ENCODE results near the gene ORC6. TPM values are rescaled to one million over a fixed set of nuclear protein-coding genes. Genes with fewer than 3 reads are reported as not detected.

ORC6 gene
- total and polyA plus RNA-seq, 8 donors: 0.58 to 8.3 (median 3.8) TPM; not detected in 1

GRCh38 chr16:46719528-46719927, 30.1 kb downstream of the ORC6 start:
- no peak for DNase-seq
- H3K27ac ChIP-seq: no peak overlapping the region
- H3K27me3 ChIP-seq: no peaks in the 10 kb centered on the region
- intact Hi-C loops (cut with DNase I; ENCODE audit: low total_unique reads): no loop called here
- TF ChIP-seq EP300 (IDR thresholded peaks at IDR 0.05) (no peak), CTCF (IDR thresholded peaks at IDR 0.05) (no peak), POLR2AphosphoS5 (IDR thresholded peaks at IDR 0.05) (no peak), POLR2A (IDR thresholded peaks at IDR 0.05) (no peak)
- no peak overlapping the region for H3K4me3 ChIP-seq
- H3K4me1 ChIP-seq: no peaks in the 10 kb centered on the region
- no peaks in the 10 kb centered on the region for H3K9me3 ChIP-seq
- 93 to 100% (median 96%) methylated on average over 6 of the region's 6 CpGs for WGBS, 5 donors
- no peaks in the 10 kb centered on the region for H3K36me3 ChIP-seq

GRCh38 chr16:46720619-46721018, 31.2 kb downstream of the ORC6 start:
- intact Hi-C loops (cut with DNase I; ENCODE audit: low total_unique reads): no loop called here
- Histone ChIP-seq H3K4me3 (no peak overlapping the region), H3K27ac (no peak overlapping the region), H3K27me3 (no peaks in the 10 kb centered on the region), H3K9me3 (peaks cover 0 to 7% (median 0%) of the 10 kb centered on the region in 4 donors), H3K4me1 (no peaks in the 10 kb centered on the region), H3K36me3 (no peaks in the 10 kb centered on the region)
- no peak for TF ChIP-seq EP300 (IDR thresholded peaks at IDR 0.05)
- no peak for TF ChIP-seq POLR2AphosphoS5 (IDR thresholded peaks at IDR 0.05)
- TF ChIP-seq POLR2A (IDR thresholded peaks at IDR 0.05): no peak
- TF ChIP-seq CTCF (IDR thresholded peaks at IDR 0.05): no peak
- WGBS, 5 donors: 90 to 94% (median 91%) methylated on average over 2 of the region's 2 CpGs
- DNase-seq: no peak

- WGBS, 5 donors: 77 to 88% (median 84%) methylated on average over 4 of the region's 4 CpGs
- peaks cover 0 to 11% (median 0%) of the 10 kb centered on the region in 4 donors for H3K9me3 ChIP-seq
Observed at GRCh38 chr16:46721885-46722284, 32.4 kb downstream of the ORC6 start.

GRCh38 chr16:46727184-46727583, 37.7 kb downstream of the ORC6 start:
- Histone ChIP-seq H3K36me3 (no peaks in the 10 kb centered on the region), H3K4me3 (no peak overlapping the region), H3K27me3 (no peaks in the 10 kb centered on the region), H3K4me1 (no peaks in the 10 kb centered on the region), H3K27ac (no peak overlapping the region), H3K9me3 (peaks cover 0 to 11% (median 0%) of the 10 kb centered on the region in 4 donors)
- intact Hi-C loops (cut with DNase I; ENCODE audit: low total_unique reads): no loop called here
- DNase-seq: no peak
- WGBS, 5 donors: 84 to 96% (median 90%) methylated on average over 3 to 7 of the region's 7 CpGs
- no peak for TF ChIP-seq EP300 (IDR thresholded peaks at IDR 0.05)
- no peak for TF ChIP-seq POLR2A (IDR thresholded peaks at IDR 0.05)
- no peak for TF ChIP-seq POLR2AphosphoS5 (IDR thresholded peaks at IDR 0.05)
- no peak for TF ChIP-seq CTCF (IDR thresholded peaks at IDR 0.05)

More at GRCh38 chr16:46721885-46722284, 32.4 kb downstream of the ORC6 start:
- Histone ChIP-seq H3K4me3 (no peak overlapping the region), H3K4me1 (no peaks in the 10 kb centered on the region), H3K27me3 (no peaks in the 10 kb centered on the region), H3K27ac (no peak overlapping the region), H3K36me3 (no peaks in the 10 kb centered on the region)
- TF ChIP-seq POLR2A (IDR thresholded peaks at IDR 0.05) (no peak), EP300 (IDR thresholded peaks at IDR 0.05) (no peak), POLR2AphosphoS5 (IDR thresholded peaks at IDR 0.05) (no peak), CTCF (IDR thresholded peaks at IDR 0.05) (no peak)
- no peak for DNase-seq
- intact Hi-C loops (cut with DNase I; ENCODE audit: low total_unique reads): no loop called here

All from stomach (tissue), 9 donors.